Measurements from ENCODE around the gene SPPL3. TPM values are rescaled to one million over a fixed set of nuclear protein-coding genes. Genes with fewer than 3 reads are reported as not detected.
"Not testable (repeated sequence)": the region's sequence is repeated elsewhere in the genome, so short reads cannot be mapped to it uniquely, and the experiment has no call there.

The SPPL3 gene
- total and polyA plus RNA-seq, 5 experiments from 2014 or later, result 23.3 to 56.2 (median 37.3) TPM

DNA sequence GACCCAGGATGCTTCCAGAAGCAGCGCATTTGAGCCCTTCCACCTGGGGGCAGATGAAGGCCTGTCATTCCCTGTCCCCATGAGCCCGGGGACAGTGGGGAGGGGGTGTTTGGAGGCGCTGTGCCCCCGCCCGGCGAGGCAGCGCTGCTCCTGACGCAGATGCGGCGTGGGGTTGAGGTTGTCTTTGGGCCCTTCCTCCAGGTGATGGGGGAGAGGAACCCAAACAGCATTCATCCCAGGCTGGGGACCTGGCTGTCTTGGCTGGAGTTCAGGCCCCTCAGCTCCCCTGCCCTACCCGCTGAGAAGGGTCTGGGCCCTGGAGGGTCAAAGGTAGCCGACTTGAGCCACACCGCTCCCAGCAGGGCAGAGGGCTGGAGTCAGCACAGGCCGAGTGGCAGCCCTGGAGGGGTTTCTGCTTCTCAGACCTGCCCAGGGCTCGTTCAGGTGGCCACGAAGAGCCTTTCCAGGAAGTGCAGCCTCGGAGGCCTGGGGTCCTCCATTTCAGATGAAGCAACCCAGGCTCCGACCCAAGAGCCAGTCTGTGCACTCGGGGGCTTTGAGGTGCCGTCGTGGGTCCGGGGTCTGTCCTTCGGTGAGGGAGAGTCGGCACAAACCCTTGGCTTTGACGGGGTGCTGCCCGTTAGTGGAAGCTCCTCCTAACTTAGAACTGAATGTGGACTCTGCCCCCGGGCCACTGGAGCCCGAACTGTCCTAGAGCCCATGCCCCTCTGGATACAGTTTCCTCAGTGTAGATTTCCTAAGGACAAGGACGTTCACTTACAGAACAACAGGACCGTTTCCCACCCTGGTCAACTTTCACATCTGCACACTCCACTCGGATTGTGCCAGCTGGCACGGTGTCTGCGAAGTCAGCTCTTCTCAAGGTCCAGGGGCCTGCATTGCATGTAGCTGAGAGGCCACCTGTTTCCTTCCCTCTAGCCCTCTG, 162.4 kb downstream of the SPPL3 start:
- no peaks in the 10 kb centered on the region for H3K9me3 Mint-ChIP-seq
- no peaks in the 10 kb centered on the region for H3K27me3 Mint-ChIP-seq
- no peak overlapping the region for H3K27ac Mint-ChIP-seq
- no peaks in the 10 kb centered on the region for H3K4me1 Mint-ChIP-seq
- DNase-seq (peak in 1 of 10 donors; percentile 53), ATAC-seq (no peak)
- H3K4me3 Mint-ChIP-seq, result no peak overlapping the region
- H3K36me3 Mint-ChIP-seq, result peaks cover 0 to 4% (median 0%) of the 10 kb centered on the region in 3 donors
- POLR2A ChIA-PET, result no interaction called here

DNA sequence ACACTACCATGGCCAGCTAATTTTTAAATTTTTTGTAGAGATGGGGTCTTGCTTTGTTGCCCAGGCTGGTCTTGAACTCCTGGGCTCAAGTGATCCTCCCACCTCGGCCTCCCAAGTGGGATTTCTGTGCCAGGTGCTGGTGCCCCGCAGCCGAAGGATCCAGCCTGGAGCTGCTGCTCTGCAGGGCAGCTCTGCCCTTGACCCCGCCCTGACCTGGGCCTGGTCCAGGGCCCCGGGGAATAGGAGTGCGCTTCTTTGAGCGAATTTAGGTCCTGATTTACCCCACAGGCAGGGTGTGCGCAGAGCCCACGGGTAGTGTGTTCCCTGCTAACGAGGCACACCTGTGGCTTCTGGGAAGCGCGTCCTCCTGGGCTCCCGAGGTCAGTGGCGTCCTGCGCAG, 163.3 kb downstream of the SPPL3 start:
- no peaks in the 10 kb centered on the region for H3K4me1 Mint-ChIP-seq
- ATAC-seq (no peak), DNase-seq (peak in 1 of 10 donors; percentile 9)
- POLR2A ChIA-PET, result no interaction called here
- peak overlapping the region in 1 of 10 donors; percentile 74 for H3K27ac Mint-ChIP-seq
- no peaks in the 10 kb centered on the region for H3K9me3 Mint-ChIP-seq
- no peaks in the 10 kb centered on the region for H3K27me3 Mint-ChIP-seq
- no peak overlapping the region for H3K4me3 Mint-ChIP-seq
- peaks cover 0 to 4% (median 0%) of the 10 kb centered on the region in 3 donors for H3K36me3 Mint-ChIP-seq

DNA sequence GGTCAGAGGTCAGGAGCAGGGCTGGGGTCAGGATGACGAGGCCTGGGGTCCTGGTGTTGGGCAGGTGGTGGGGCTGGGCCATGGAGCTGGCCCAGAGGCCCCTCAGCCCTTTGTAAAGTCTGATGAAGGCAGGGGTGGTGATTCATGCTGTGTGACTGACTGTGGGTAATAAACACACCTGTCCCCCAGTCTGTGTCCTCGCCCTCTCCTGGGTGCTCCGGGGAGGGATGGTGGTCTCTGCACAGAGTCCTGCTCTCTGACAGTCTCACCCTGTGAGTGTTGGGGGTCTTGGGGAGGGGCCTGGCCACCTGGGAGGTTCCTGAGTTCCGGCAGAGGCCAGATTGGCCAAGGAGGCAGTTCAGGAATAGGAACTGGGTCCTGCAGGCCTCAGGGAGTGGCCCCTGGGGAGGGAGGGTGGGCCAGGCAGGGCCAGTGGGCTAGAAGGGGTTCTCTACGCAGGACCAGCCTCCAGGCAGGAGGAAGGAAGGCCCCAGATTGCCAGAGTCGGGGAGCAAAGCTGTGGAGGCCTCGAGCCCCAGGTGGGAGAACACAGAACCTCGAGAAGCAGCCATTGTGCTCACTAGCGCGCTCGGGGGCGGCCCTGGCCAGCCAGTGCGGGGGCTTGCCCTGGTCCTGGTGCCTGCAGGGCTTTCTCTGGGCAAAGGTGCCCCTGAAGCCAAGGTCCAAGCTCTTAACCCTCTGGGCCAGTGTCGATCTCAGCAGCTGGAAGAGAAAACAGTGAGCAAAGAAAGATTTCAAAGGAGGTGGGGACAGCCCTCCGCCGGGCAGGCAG, 164.1 kb downstream of the SPPL3 start:
- Mint-ChIP-seq H3K4me1 (no peaks in the 10 kb centered on the region), H3K27me3 (no peaks in the 10 kb centered on the region), H3K27ac (peak overlapping the region in 4 of 10 donors; percentile 49 to 83 (median 68)), H3K36me3 (peaks cover 0 to 4% (median 0%) of the 10 kb centered on the region in 3 donors), H3K9me3 (no peaks in the 10 kb centered on the region), H3K4me3 (no peak overlapping the region)
- DNase-seq (peak in 1 of 10 donors; percentile 22), ATAC-seq (no peak)
- POLR2A ChIA-PET, result no interaction called here

DNA sequence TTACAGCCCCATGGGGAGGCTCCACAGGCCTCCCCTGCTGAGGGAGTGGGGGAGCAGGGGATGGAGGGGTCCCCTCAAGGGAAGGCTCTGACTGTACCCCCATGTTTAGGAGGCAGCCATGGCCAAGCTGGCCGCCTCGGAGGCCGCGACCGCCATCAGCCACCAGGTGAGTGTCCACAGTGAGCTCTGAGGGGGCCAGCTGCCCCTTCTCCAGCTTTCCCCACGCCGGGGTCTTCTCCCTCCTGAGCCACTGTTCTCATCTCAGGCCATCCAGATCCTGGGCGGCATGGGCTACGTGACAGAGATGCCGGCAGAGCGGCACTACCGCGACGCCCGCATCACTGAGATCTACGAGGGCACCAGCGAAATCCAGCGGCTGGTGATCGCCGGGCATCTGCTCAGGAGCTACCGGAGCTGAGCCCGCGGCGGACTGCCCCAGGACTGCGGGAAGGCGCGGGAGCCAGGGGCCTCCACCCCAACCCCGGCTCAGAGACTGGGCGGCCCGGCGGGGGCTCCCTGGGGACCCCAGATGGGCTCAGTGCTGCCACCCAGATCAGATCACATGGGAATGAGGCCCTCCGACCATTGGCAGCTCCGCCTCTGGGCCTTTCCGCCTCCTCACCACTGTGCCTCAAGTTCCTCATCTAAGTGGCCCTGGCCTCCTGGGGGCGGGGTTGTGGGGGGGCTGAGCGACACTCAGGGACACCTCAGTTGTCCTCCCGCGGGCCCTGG, 165.0 kb downstream of the SPPL3 start:
- POLR2A ChIA-PET, result no interaction called here
- peaks cover 0 to 6% (median 1%) of the 10 kb centered on the region in 3 donors for H3K36me3 Mint-ChIP-seq
- no peak overlapping the region for H3K4me3 Mint-ChIP-seq
- no peaks in the 10 kb centered on the region for H3K4me1 Mint-ChIP-seq
- no peak for ATAC-seq
- H3K9me3 Mint-ChIP-seq, result no peaks in the 10 kb centered on the region
- no peaks in the 10 kb centered on the region for H3K27me3 Mint-ChIP-seq
- no peak overlapping the region for H3K27ac Mint-ChIP-seq
- peak in 1 of 10 donors; percentile 45 for DNase-seq

DNA sequence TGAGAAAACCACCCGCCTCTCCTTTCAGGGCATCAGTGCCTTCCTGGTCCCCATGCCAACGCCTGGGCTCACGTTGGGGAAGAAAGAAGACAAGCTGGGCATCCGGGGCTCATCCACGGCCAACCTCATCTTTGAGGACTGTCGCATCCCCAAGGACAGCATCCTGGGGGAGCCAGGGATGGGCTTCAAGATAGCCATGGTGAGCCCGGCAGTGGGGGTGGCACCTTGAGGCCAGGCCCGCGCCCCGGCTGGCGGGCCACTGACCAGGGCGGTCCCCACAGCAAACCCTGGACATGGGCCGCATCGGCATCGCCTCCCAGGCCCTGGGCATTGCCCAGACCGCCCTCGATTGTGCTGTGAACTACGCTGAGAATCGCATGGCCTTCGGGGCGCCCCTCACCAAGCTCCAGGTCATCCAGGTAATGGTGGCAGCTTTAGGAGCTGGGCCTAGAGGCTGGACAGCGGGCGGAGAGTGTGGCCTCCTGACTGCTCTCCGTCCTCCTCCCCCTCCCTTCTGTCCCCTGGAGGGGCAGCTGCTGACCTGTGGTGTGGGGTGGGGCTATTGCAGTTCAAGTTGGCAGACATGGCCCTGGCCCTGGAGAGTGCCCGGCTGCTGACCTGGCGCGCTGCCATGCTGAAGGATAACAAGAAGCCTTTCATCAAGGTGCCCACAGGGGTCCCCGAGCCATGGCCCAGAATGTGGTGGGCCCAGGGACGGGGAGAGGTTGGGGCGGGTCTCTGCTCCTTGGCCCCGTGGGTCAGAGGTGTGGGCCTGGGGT, 165.7 kb downstream of the SPPL3 start:
- ATAC-seq (no peak), DNase-seq (peak in 1 of 10 donors; percentile 46)
- H3K27ac Mint-ChIP-seq, result no peak overlapping the region
- H3K36me3 Mint-ChIP-seq, result peaks cover 0 to 10% (median 3%) of the 10 kb centered on the region in 3 donors
- POLR2A ChIA-PET, result no interaction called here
- H3K9me3 Mint-ChIP-seq, result no peaks in the 10 kb centered on the region
- no peak overlapping the region for H3K4me3 Mint-ChIP-seq
- H3K27me3 Mint-ChIP-seq, result no peaks in the 10 kb centered on the region
- H3K4me1 Mint-ChIP-seq, result no peaks in the 10 kb centered on the region

DNA sequence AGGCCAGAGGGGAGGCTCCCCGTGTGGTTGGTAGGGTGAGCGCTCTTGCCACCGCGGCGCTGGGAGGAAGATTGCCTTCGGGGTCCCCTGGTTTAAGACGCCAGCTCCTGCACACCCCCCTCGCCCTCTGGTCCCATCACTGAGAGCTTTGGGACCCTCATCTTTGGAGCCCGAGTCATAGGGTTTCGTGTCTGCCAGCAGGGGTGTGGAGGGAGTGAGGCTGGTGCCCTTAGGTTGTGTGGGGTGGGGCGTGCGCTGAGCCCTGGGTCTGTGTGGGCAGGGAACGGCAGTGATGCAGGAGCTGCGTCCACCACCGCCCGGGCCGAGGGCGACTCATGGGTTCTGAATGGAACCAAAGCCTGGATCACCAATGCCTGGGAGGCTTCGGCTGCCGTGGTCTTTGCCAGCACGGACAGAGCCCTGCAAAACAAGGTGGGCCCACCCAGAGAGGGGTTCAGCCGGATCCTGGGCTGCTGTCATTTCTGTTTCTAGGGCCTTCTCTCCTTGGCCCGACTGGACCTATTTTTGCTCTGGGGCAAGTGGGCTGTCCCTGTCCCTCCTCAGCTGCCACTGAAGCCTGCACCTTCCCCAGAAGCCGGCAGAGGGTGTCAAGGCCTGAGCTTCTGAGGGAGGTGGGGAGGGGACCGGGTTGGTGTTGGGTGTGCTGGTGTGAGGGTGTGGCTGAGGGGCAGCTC, 166.5 kb downstream of the SPPL3 start:
- H3K27me3 Mint-ChIP-seq, result no peaks in the 10 kb centered on the region
- peaks cover 0 to 10% (median 7%) of the 10 kb centered on the region in 3 donors for H3K36me3 Mint-ChIP-seq
- H3K9me3 Mint-ChIP-seq, result no peaks in the 10 kb centered on the region
- DNase-seq (peak in 1 of 10 donors; percentile 58), ATAC-seq (no peak)
- POLR2A ChIA-PET, result no interaction called here
- H3K4me1 Mint-ChIP-seq, result no peaks in the 10 kb centered on the region
- no peak overlapping the region for H3K4me3 Mint-ChIP-seq
- H3K27ac Mint-ChIP-seq, result no peak overlapping the region

DNA sequence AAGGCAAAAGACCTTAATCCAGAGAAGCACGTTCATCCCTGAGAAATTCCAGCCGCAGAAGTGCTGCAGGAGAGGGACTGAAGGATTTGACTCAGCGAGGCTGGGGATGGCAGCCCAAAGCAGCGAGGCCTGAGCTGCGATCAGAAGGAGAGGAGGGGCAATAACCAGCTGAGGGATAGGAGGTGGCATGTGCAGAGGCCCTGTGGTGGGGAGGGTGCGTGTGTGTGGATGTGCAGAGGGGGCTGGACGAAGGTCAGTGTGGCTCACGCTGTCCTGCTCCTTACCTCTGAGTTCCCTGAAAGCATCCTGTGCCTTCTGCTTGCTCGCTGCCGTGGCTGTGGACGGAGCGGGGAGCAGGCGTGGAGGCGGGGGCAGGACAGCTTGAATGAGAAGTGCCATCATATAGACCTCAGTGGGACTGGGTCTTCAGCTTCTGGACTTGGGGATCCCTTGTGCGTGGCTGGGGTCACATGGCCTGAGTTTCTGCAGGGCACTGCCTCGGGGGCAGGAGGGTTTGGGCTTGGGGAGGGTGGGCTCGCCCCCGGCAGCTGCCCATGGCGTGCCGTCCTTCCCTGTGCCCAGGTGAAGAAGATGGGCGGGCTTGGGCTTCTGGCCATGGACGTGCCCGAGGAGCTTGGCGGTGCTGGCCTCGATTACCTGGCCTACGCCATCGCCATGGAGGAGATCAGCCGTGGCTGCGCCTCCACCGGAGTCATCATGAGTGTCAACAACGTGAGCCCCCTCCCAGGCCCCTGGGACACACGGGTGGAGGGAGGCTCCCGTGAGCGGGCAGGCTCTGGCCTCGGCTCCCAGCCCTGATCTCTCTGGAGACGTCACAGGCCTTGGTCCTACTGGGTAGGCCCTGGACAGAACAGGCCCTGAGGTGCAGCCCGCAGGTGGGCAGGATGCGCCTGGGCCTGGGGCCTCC, 167.5 kb downstream of the SPPL3 start:
- no peaks in the 10 kb centered on the region for H3K4me1 Mint-ChIP-seq
- DNase-seq (no peak), ATAC-seq (no peak)
- H3K27ac Mint-ChIP-seq, result peak overlapping the region in 2 of 10 donors; percentile 71 to 73
- H3K36me3 Mint-ChIP-seq, result peaks cover 0 to 10% (median 7%) of the 10 kb centered on the region in 3 donors
- H3K4me3 Mint-ChIP-seq, result no peak overlapping the region
- H3K27me3 Mint-ChIP-seq, result no peaks in the 10 kb centered on the region
- POLR2A ChIA-PET, result interaction anchor here (0.6 kb wide), 1 partner anchor 17 kb away, joined by 4 read pairs; no protein-coding TSS in a partner anchor
- no peaks in the 10 kb centered on the region for H3K9me3 Mint-ChIP-seq

DNA sequence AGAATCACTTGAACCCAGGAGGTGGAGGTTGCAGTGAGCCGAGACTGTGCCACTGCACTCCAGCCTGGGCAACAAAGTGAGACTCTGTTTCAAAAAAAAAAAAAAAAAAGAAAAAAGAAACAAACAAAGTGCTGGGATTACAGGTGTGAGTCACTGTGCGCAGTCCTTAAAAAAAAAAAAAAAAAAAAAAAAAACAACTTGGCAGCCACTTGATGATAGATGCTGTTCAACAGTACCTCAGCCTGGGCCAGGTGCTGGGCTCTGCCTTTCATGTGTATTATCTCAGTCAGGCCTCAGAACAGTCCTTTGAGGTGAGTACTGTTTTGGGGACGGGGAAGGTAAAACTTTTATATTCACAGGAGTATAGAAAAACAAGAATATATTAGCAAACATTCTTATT, 169.0 kb downstream of the SPPL3 start:
- no peak for DNase-seq
- Mint-ChIP-seq H3K9me3 (no peaks in the 10 kb centered on the region), H3K36me3 (peaks cover 5 to 16% (median 11%) of the 10 kb centered on the region in 3 donors), H3K4me3 (no peak overlapping the region), H3K27me3 (no peaks in the 10 kb centered on the region), H3K27ac (no peak overlapping the region), H3K4me1 (peaks cover 0 to under 1% (median 0%) of the 10 kb centered on the region in 4 donors)
- POLR2A ChIA-PET, result no interaction called here
- ATAC-seq, result no peak

DNA sequence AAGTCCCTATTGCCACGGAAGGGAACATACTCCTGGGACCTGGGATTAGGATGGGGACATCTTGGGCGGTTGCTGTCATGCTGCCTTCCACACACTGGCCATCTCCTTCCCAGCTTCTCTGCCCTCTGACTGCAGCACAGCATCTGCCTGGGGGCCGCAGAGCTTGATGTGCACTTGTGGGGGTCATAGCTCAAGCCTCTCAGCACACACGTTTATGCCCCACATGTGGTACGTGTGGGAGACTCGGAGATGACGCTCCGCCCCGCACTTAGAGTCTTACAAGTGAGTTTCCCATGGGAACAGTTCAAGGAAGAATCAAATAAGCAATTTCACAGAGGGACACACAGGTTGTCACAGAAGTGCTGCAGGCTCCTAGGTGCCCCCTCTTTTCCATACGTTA, 169.9 kb downstream of the SPPL3 start:
- Mint-ChIP-seq H3K4me3 (no peak overlapping the region), H3K36me3 (peaks cover 5 to 24% (median 17%) of the 10 kb centered on the region in 3 donors), H3K27me3 (no peaks in the 10 kb centered on the region), H3K4me1 (peaks cover 0 to 4% (median 1%) of the 10 kb centered on the region in 4 donors), H3K9me3 (no peaks in the 10 kb centered on the region), H3K27ac (peak overlapping the region in 1 of 10 donors; percentile 1)
- DNase-seq (no peak), ATAC-seq (no peak)
- POLR2A ChIA-PET, result no interaction called here

DNA sequence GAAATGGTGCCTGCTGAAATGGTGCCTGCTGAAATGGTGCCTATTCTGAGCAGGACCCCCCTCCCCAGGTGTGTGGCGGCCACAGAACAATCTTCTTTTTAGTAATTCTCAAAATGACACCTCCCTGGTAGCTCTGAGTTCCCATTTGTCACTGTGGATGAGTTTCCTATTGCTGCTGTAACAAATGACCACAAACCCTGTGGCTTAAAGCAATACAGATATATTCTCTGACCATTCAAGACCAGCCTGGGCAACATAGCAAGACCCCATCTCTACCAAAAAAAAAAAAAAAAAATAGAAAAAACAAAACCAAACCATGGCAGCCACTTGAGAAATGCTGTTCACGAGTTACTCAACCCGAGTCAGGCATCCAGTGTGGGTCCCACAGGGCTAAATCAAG, 170.6 kb downstream of the SPPL3 start:
- Mint-ChIP-seq H3K27me3 (no peaks in the 10 kb centered on the region), H3K9me3 (no peaks in the 10 kb centered on the region), H3K27ac (peak overlapping the region in 1 of 10 donors; percentile 73), H3K4me1 (peaks cover 0 to 6% (median 1%) of the 10 kb centered on the region in 4 donors), H3K4me3 (no peak overlapping the region), H3K36me3 (peaks cover 5 to 28% (median 18%) of the 10 kb centered on the region in 3 donors)
- ATAC-seq, result no peak
- DNase-seq, result no peak
- POLR2A ChIA-PET, result no interaction called here

DNA sequence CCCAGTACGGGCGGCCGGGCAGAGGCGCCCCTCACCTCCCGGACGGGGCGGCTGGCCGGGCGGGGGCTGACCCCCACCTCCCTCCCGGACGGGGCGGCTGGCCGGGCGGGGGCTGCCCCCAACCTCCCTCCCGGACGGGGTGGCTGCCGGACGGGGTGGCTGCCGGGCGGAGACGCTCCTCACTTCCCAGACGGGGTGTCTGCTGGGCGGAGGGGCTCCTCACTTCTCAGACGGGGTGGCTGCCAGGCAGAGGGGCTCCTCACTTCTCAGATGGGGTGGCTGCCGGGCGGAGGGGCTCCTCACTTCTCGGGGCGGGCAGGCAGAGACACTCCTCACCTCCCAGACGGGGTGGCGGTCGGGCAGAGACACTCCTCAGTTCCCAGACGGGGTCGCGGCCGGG, 172.0 kb downstream of the SPPL3 start:
- ATAC-seq, DNase-seq, POLR2A ChIA-PET, H3K4me3 Mint-ChIP-seq, H3K9me3 Mint-ChIP-seq, H3K4me1 Mint-ChIP-seq, H3K27me3 Mint-ChIP-seq, H3K27ac Mint-ChIP-seq: not testable (repeated sequence)
- H3K36me3 Mint-ChIP-seq, result peaks cover 5 to 32% (median 20%) of the 10 kb centered on the region in 3 donors
